Smooth muscle cell (in vitro differentiated cells): ENCODE measurements around the gene ADAM12. TPM values are rescaled to one million over a fixed set of nuclear protein-coding genes. Genes with fewer than 3 reads are reported as not detected.

Source experiments
- DNase-seq: peaks from one replicate; lab custom pipeline; 2025; ENCODE audit not compliant: unreplicated experiment; lab: John Stamatoyannopoulos, UW
- H2AFZ ChIP-seq: fragments of 200-600 bp; sonication (generic); 2 replicates; pipeline ENCODE4 v1.6.0; 2016; ENCODE audit warnings: antibody characterized with exemption, low read depth, mild to moderate bottlenecking
- H3F3A ChIP-seq: fragments of 200-600 bp; sonication (generic); 2 replicates; pipeline ENCODE4 v1.6.0; 2017; ENCODE audit warnings: antibody characterized with exemption, low read depth
- H3K27ac ChIP-seq: fragments of 200-600 bp; sonication (generic); 2 replicates; pipeline ENCODE4 v1.5.1; 2016; ENCODE audit warnings: low read depth, mild to moderate bottlenecking
- H3K27me3 ChIP-seq: fragments of 200-600 bp; sonication (generic); 2 replicates; pipeline ENCODE4 v1.6.1; 2016; ENCODE audit warnings: low read depth, mild to moderate bottlenecking
- H3K36me3 ChIP-seq: fragments of 200-600 bp; sonication (generic); 2 replicates; pipeline ENCODE4 v1.5.1; 2016; ENCODE audit warnings: low read depth
- H3K4me1 ChIP-seq: fragments of 200-600 bp; sonication (generic); 2 replicates; pipeline ENCODE4 v1.5.1; 2016; ENCODE audit warnings: low read depth
- H3K4me2 ChIP-seq: fragments of 200-600 bp; sonication (generic); 2 replicates; pipeline ENCODE4 v1.6.0; 2016; ENCODE audit warnings: mild to moderate bottlenecking
- H3K4me3 ChIP-seq: fragments of 200-600 bp; sonication (generic); 2 replicates; pipeline ENCODE4 v1.5.1; 2016; ENCODE audit warnings: mild to moderate bottlenecking
- H3K79me2 ChIP-seq: fragments of 200-600 bp; sonication (generic); 2 replicates; pipeline ENCODE4 v1.6.0; 2016; ENCODE audit warnings: low read depth, mild to moderate bottlenecking
- H3K9ac ChIP-seq: fragments of 200-600 bp; sonication (generic); 2 replicates; pipeline ENCODE4 v1.6.0; 2016; ENCODE audit warnings: low read depth
- H3K9me3 ChIP-seq: fragments of 200-600 bp; sonication (generic); replicated peaks from 2 replicates; pipeline ENCODE4 v1.5.1; 2016; ENCODE audit warnings: low read depth
- H4K20me1 ChIP-seq: fragments of 200-600 bp; sonication (generic); 2 replicates; pipeline ENCODE4 v1.6.0; 2016; ENCODE audit warnings: low read depth
- CTCF ChIP-seq: fragments of 200-600 bp; sonication (generic); IDR thresholded peaks from 2 replicates; pipeline ENCODE4 v1.5.1; 2017; ENCODE audit warnings: borderline replicate concordance, mild to moderate bottlenecking, antibody characterized with exemption; ENCODE audit not compliant: insufficient read depth, poor library complexity, severe bottlenecking
- WGBS: methylation state at CpG from one replicate; pipeline ENCODE4 v1.1.7; 2016; ENCODE audit warnings: low lambda C conversion rate; 5-methylcytosine and 5-hydroxymethylcytosine counted together
- polyA plus RNA-seq: library from polyadenylated mRNA; unstranded; fragments of >200 nt; fragmentation: Nextera tagmentation; extraction: Ambion mirVana; gene quantifications from 2 replicates; pipeline ENCODE4 v1.2.1, GENCODE V29; 2016
- total RNA-seq: library from RNA; depleted of rRNA; stranded (reverse); fragments of >200 nt; gene quantifications from 2 replicates; pipeline ENCODE4 v1.2.3, GENCODE V29; 2014

ADAM12 gene
- total and polyA plus RNA-seq, 2 experiments from 2014 or later = 40.0 to 54.3 TPM

DNA sequence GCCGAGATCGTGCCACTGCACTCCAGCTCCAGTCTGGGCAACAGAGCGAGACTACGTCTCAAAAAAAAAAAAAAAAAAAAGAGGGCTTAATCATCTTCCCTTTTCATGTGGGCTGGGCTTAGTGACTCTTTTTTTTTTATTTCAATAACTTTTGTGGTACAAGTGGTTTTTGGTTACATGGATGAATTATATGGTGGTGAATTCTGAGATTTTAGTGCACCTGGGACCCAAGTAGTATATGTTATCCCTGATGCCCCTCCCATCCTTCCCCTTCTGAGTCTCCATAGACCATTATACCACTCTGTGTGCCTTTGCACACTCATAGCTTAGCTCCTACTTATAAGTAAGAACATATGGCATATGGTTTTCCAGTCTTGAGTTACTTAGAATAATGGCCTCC is 4.8 kb upstream of the ADAM12 start:
- H3K27me3 ChIP-seq = no peaks in the 10 kb centered on the region
- 84% methylated on average over 4 of the region's 4 CpGs for WGBS
- H3K9me3 ChIP-seq = no peaks in the 10 kb centered on the region
- H3K4me1 ChIP-seq = peaks cover 26% of the 10 kb centered on the region
- no peaks in the 10 kb centered on the region for H3K79me2 ChIP-seq
- H3K4me3 ChIP-seq = no peak overlapping the region
- H3K9ac ChIP-seq = no peak overlapping the region
- H4K20me1 ChIP-seq = no peaks in the 10 kb centered on the region
- no peak for TF ChIP-seq CTCF
- H3K4me2 ChIP-seq = no peak overlapping the region
- H3F3A ChIP-seq = peaks cover 22% of the 10 kb centered on the region
- no peak overlapping the region for H3K27ac ChIP-seq
- no peak overlapping the region for H2AFZ ChIP-seq
- DNase-seq = no peak
- no peaks in the 10 kb centered on the region for H3K36me3 ChIP-seq

DNA sequence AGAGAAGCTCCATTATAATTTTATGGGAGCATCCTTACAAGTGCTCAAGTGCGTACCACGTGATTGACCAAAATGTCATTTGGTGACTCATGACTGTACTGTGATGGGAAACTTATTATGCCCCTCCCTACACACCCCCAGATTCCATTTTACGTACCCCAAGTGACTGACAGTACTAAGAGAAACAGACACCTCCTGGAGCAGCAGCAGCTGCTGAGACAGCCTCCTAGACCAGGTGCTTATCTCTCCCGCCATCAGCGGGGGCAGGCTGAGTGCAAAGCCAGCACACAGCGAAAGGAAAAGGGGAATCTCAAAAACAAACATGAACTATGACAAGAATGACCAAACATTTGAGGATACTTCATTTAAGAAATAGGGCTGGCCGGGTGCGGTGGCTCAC is 4.2 kb upstream of the ADAM12 start:
- H2AFZ ChIP-seq = no peak overlapping the region
- no peak overlapping the region for H3K4me2 ChIP-seq
- peak overlapping the region; percentile 91 for H3K27ac ChIP-seq
- DNase-seq = no peak
- H3K36me3 ChIP-seq = no peaks in the 10 kb centered on the region
- no peak for TF ChIP-seq CTCF
- H3K9me3 ChIP-seq = no peaks in the 10 kb centered on the region
- 78% methylated on average over 8 of the region's 8 CpGs for WGBS
- H3K9ac ChIP-seq = no peak overlapping the region
- H3K27me3 ChIP-seq = no peaks in the 10 kb centered on the region
- H3K4me1 ChIP-seq = peaks cover 20% of the 10 kb centered on the region
- H3K4me3 ChIP-seq = no peak overlapping the region
- peaks cover 1% of the 10 kb centered on the region for H3K79me2 ChIP-seq
- H4K20me1 ChIP-seq = no peaks in the 10 kb centered on the region
- peaks cover 22% of the 10 kb centered on the region for H3F3A ChIP-seq

DNA sequence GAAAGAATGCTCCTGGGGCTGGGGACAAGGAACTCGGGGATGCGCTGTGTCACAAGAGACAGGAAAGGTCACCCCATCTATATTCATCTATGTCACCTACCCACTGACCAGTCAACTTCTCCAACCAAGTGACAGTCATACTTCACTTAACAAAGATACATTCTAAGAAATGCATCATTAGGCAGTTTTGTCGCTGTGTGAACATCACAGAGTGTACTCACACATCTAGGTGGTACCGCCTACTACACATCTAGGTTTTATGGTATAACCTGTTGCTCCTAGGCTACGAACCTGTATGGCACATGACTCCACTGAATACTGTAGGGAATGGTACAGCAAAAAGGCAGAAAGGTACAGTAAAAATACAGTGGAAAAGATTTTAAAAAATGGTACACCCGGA is 3.8 kb upstream of the ADAM12 start:
- Histone ChIP-seq H4K20me1 (no peaks in the 10 kb centered on the region), H3K4me3 (no peak overlapping the region), H3F3A (peaks cover 22% of the 10 kb centered on the region), H3K9me3 (no peaks in the 10 kb centered on the region), H3K36me3 (no peaks in the 10 kb centered on the region), H3K4me1 (peaks cover 17% of the 10 kb centered on the region), H3K27me3 (no peaks in the 10 kb centered on the region), H3K4me2 (peak overlapping the region; percentile 35), H3K27ac (peak overlapping the region; percentile 91), H2AFZ (no peak overlapping the region), H3K79me2 (peaks cover 5% of the 10 kb centered on the region), H3K9ac (no peak overlapping the region)
- WGBS = 78% methylated on average over 6 of the region's 6 CpGs
- no peak for DNase-seq
- TF ChIP-seq CTCF = no peak

DNA sequence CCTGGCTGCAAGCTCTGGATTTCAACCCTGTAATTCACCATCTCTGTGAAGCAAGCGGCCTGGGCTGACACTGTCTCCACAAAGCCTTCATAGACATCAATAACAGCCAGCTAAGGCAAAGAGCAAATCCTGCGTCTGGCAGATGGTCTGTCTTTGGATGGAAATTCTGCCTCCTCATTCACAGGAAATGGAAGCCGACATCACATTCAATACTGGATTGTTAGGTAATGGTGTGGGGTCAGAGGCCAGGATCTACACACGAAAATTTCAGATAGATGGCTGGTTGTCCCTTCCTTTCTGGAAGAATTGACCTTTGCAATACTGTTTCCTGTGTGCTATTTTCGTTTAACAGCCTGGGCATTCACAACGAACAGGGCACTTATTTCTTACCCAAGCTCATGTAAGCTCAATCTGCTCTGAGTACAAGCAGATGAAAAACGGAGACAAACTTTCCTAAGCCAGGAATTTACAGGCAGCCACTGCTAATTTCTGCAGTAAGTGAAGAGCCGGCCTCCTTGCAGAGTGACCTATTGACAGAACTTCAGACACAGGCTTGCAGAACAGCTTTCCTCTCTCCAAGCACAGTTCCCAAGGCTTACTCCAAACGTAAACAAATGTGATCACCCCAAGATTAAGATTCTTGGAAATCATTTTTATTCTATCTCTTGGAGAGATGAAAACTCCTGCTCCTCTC is 3.1 kb upstream of the ADAM12 start:
- no peak for DNase-seq
- Histone ChIP-seq H3K27ac (peak overlapping the region; percentile 91), H3K4me2 (peak overlapping the region; percentile 35), H3K9ac (peak overlapping the region; percentile 6), H3K4me3 (no peak overlapping the region), H3F3A (peaks cover 22% of the 10 kb centered on the region), H3K36me3 (no peaks in the 10 kb centered on the region), H3K79me2 (peaks cover 11% of the 10 kb centered on the region), H3K9me3 (no peaks in the 10 kb centered on the region), H3K4me1 (peaks cover 23% of the 10 kb centered on the region), H3K27me3 (no peaks in the 10 kb centered on the region), H4K20me1 (no peaks in the 10 kb centered on the region), H2AFZ (peak overlapping the region; percentile 35)
- WGBS = 16% methylated on average over 9 of the region's 9 CpGs
- no peak for TF ChIP-seq CTCF
